ENCODE data around the gene AKAP4. TPM values are rescaled to one million over a fixed set of nuclear protein-coding genes. Genes with fewer than 3 reads are reported as not detected.

AKAP4 gene
- total RNA-seq, 1 experiment from 2014 or later, result not detected

DNA sequence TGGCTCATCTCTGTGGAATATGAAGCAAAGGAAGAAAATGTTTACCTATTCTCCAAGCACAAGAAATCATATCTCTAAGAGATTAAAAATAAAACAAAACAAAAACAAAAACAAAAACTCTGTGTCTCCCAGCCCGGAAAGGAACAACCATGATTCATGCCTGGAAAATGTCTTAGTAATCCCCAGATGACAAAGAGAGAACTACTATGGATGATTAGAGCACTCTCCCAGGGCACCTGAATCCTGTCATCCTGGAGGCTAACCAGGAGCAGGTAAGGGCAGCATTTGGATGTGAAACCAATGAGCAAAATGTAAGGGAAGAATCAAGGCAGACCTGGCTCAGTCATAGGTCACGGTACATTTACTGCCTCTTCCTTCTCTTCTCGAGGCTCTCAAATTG, 1.7 kb upstream of the AKAP4 start:
- Mint-ChIP-seq H3K27me3 (ENCODE audit: unreplicated experiment) (no peaks in the 10 kb centered on the region), H3K36me3 (ENCODE audit: insufficient read depth, unreplicated experiment) (peaks cover 9% of the 10 kb centered on the region), H3K4me3 (ENCODE audit: low read depth, unreplicated experiment) (no peak overlapping the region), H3K9me3 (ENCODE audit: low read depth, unreplicated experiment) (no peaks in the 10 kb centered on the region), H3K4me1 (ENCODE audit: low read depth, unreplicated experiment) (peaks cover 32% of the 10 kb centered on the region), H3K27ac (ENCODE audit: unreplicated experiment) (peak overlapping the region; percentile 71)
- no TSS peak for BruUV-seq (replicated peaks)
- DNase-seq, result no peak
- intact Hi-C loops (cut with micrococcal nuclease; ENCODE audit: unreplicated experiment), result loop anchor here (2.0 to 5.0 kb wide), 2 partner anchors 50 to 94 kb away; no protein-coding TSS in a partner anchor
- TF ChIP-seq, protein P1, sequence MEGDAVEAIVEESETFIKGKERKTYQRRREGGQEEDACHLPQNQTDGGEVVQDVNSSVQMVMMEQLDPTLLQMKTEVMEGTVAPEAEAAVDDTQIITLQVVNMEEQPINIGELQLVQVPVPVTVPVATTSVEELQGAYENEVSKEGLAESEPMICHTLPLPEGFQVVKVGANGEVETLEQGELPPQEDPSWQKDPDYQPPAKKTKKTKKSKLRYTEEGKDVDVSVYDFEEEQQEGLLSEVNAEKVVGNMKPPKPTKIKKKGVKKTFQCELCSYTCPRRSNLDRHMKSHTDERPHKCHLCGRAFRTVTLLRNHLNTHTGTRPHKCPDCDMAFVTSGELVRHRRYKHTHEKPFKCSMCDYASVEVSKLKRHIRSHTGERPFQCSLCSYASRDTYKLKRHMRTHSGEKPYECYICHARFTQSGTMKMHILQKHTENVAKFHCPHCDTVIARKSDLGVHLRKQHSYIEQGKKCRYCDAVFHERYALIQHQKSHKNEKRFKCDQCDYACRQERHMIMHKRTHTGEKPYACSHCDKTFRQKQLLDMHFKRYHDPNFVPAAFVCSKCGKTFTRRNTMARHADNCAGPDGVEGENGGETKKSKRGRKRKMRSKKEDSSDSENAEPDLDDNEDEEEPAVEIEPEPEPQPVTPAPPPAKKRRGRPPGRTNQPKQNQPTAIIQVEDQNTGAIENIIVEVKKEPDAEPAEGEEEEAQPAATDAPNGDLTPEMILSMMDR (IDR thresholded peaks at IDR 0.05; ENCODE audit: unreplicated experiment), result no peak
- CTCF ChIA-PET, result no interaction called here

DNA sequence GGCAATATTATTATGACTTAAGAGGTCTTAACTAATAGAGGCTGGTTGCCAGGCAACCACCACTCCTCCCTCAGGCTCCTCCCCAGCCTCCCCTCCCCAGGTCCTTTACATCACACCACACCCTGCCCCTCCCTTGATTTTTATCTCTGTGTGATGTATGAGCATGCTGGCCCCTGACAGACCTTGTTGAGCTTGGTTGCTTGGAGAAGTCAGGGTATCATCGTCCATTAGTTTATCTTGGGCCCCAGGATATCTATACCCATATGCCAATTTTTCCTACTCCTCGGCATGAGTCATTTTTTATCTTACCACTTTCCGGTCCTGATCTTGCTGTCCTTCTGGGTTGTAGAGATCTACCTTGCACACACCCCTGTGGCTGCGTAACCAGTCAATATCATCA, 2.5 kb downstream of the AKAP4 start:
- CTCF ChIA-PET, result no interaction called here
- Mint-ChIP-seq H3K36me3 (ENCODE audit: insufficient read depth, unreplicated experiment) (no peaks in the 10 kb centered on the region), H3K4me1 (ENCODE audit: low read depth, unreplicated experiment) (peaks cover 28% of the 10 kb centered on the region), H3K27me3 (ENCODE audit: unreplicated experiment) (no peaks in the 10 kb centered on the region), H3K9me3 (ENCODE audit: low read depth, unreplicated experiment) (no peaks in the 10 kb centered on the region), H3K4me3 (ENCODE audit: low read depth, unreplicated experiment) (no peak overlapping the region), H3K27ac (ENCODE audit: unreplicated experiment) (no peak overlapping the region)
- no TSS peak for BruUV-seq (replicated peaks)
- TF ChIP-seq, protein P1 (IDR thresholded peaks at IDR 0.05; ENCODE audit: unreplicated experiment), result no peak
- peak; percentile 15 for DNase-seq
- intact Hi-C loops (cut with micrococcal nuclease; ENCODE audit: unreplicated experiment), result no loop called here

DNA sequence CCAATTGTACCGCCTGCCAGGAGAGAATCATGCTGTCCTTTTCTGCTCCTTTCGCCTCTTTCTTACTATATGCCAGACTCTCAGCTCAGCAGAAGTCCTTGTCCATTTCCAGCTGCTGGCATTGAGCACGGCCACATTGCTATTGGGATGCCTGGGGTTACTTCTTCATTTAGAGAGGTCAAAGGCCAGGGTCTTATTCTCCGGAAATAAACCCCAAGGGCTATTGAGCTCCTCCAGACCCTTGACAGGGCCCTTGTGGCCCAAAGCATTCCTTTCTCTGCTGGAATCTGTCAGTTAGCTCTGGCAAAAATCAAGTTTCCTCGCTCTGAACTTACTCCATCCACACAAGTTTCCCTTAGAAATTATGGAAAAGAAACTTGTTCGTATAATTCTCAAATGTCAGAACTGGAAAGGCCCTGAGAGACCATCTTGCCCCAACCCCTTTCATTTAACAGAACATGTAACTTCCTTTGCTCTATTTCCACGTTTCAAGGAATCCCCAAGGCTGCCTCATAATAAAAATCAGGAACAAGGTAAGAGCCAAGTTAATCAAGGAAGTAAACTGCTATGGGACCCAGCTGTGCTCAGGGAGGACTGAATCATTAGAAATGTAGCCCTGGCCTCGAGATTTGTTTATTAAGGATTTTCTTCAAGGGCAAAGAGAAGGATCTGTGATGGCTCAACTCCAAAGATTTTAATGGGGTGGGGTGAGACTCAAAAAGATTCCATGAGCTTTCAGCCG, 11.8 kb downstream of the AKAP4 start:
- peaks cover 8% of the 10 kb centered on the region for H3K27me3 Mint-ChIP-seq (ENCODE audit: unreplicated experiment)
- CTCF ChIA-PET, result interaction anchor here (1.2 kb wide), 1 partner anchor 89 kb away, joined by 4 read pairs; no protein-coding TSS in a partner anchor
- H3K4me1 Mint-ChIP-seq (ENCODE audit: low read depth, unreplicated experiment), result no peaks in the 10 kb centered on the region
- no peak for DNase-seq
- no peak overlapping the region for H3K27ac Mint-ChIP-seq (ENCODE audit: unreplicated experiment)
- H3K4me3 Mint-ChIP-seq (ENCODE audit: low read depth, unreplicated experiment), result no peak overlapping the region
- intact Hi-C loops (cut with micrococcal nuclease; ENCODE audit: unreplicated experiment), result no loop called here
- TF ChIP-seq, protein P1 (IDR thresholded peaks at IDR 0.05; ENCODE audit: unreplicated experiment), result no peak
- no peaks in the 10 kb centered on the region for H3K36me3 Mint-ChIP-seq (ENCODE audit: insufficient read depth, unreplicated experiment)
- no TSS peak for BruUV-seq (replicated peaks)
- no peaks in the 10 kb centered on the region for H3K9me3 Mint-ChIP-seq (ENCODE audit: low read depth, unreplicated experiment)

DNA sequence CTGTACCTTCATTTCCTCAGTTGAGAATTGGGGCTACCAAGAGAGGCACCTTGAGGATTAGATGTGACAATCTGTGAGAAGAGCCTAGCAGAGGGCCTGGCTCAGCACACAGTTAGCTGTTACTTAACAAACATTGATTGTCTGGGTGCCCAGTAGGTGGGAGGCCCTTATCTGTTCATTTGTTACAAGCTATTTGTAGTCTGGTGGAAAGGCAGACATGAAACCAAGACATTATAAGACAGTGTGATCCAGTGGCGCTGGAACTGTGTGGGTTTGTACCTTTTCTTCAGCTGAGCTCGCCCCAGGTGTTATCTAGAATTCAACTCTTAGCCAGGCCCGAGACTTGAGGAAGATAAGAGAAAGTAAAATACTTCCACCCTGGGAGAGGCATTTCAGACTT, 16.9 kb downstream of the AKAP4 start:
- H3K9me3 Mint-ChIP-seq (ENCODE audit: low read depth, unreplicated experiment), result no peaks in the 10 kb centered on the region

More for the DNA sequence above, 16.9 kb downstream of the AKAP4 start:
- BruUV-seq (replicated peaks), result no TSS peak
- no peak for DNase-seq
- TF ChIP-seq, protein P1 (IDR thresholded peaks at IDR 0.05; ENCODE audit: unreplicated experiment), result no peak
- intact Hi-C loops (cut with micrococcal nuclease; ENCODE audit: unreplicated experiment), result no loop called here
- Mint-ChIP-seq H3K27me3 (ENCODE audit: unreplicated experiment) (no peaks in the 10 kb centered on the region), H3K4me3 (ENCODE audit: low read depth, unreplicated experiment) (no peak overlapping the region), H3K36me3 (ENCODE audit: insufficient read depth, unreplicated experiment) (no peaks in the 10 kb centered on the region), H3K4me1 (ENCODE audit: low read depth, unreplicated experiment) (no peaks in the 10 kb centered on the region), H3K27ac (ENCODE audit: unreplicated experiment) (no peak overlapping the region)
- CTCF ChIA-PET, result no interaction called here

Measured in Calu3 (cell line).